Thyroid gland (tissue), 4 donors: ENCODE data around the gene SELENOT.

Experiments
- CTCF ChIP-seq, 6 experiments: fragments of 200-600 bp in 3 of 6; fragments of 450-650 bp in 3 of 6; sonication (generic) in 3 of 6; IDR thresholded peaks; one replicate each; pipeline ENCODE4 v1.5.1; 2016 to 2019; ENCODE audit warnings: antibody characterized with exemption in 6 of 6, mild to moderate bottlenecking in 2 of 6, inconsistent platforms in 1 of 6, moderate library complexity in 1 of 6
- POLR2A ChIP-seq, 2 donors: fragments of 450-650 bp; IDR thresholded peaks; one replicate each; pipeline ENCODE4 v1.6.1; 2017; ENCODE audit warnings: antibody characterized with exemption in 2 of 2, mild to moderate bottlenecking in 2 of 2, moderate library complexity in 1 of 2

DNA sequence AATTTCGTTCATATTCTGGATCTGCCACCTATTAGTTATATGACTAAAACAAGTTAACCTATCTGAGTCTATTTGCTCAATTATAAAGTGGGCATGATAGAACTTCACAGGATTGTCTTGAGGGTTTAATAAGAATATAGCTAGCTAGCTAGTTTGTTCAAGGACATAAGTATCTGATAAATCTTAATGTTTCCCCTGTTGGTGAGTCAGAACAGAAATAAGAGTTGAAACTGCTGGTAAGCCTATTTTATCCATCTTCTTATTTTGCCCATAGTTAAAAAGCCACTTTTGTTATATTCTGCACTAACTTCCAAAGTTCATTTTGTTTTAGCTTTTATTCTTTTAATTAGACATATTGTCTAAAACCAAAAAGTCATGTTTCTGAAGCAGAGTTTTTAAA, 9.4 kb downstream of the SELENOT start:
- TF ChIP-seq CTCF (IDR thresholded peaks at IDR 0.05): no peak
- TF ChIP-seq POLR2A (IDR thresholded peaks at IDR 0.05): no peak
